H9 (cell line): ENCODE measurements around the gene TNFSF8. TPM values are rescaled to one million over a fixed set of nuclear protein-coding genes. Genes with fewer than 3 reads are reported as not detected.

ENCODE experiments used
- DNase-seq: peaks from one replicate; pipeline ENCODE4 v3.0.0-alpha.2; 2017
- H2AFZ ChIP-seq: one replicate; pipeline ENCODE4 v1.6.1; 2013; ENCODE audit warnings: mild to moderate bottlenecking, low read length, control low read depth, moderate library complexity
- H2AK5ac ChIP-seq: 2 replicates; pipeline ENCODE4 v1.6.1; 2013; ENCODE audit warnings: low read length, control low read depth, mixed read lengths; ENCODE audit not compliant: insufficient read length
- H2BK120ac ChIP-seq: one replicate; pipeline ENCODE4 v1.6.1; 2013; ENCODE audit warnings: low read depth, mild to moderate bottlenecking, low read length, control low read depth, inconsistent platforms; ENCODE audit not compliant: poor library complexity, severe bottlenecking
- H2BK12ac ChIP-seq: 2 replicates; pipeline ENCODE4 v1.6.1; 2013; ENCODE audit warnings: low read length, control low read depth, mixed read lengths, low read depth; ENCODE audit not compliant: insufficient read length
- H2BK15ac ChIP-seq: 2 replicates; pipeline ENCODE4 v1.6.1; 2013; ENCODE audit warnings: low read depth, low read length, control low read depth
- H2BK20ac ChIP-seq: one replicate; pipeline ENCODE4 v1.6.1; 2013; ENCODE audit warnings: low read depth, mild to moderate bottlenecking, low read length, control low read depth, inconsistent platforms; ENCODE audit not compliant: poor library complexity, severe bottlenecking
- H2BK5ac ChIP-seq: 2 replicates; pipeline ENCODE4 v1.6.1; 2013; ENCODE audit warnings: low read length, control low read depth, mixed read lengths; ENCODE audit not compliant: insufficient read length
- H3K14ac ChIP-seq: 2 replicates; pipeline ENCODE4 v1.6.1; 2013; ENCODE audit warnings: low read length, control low read depth; ENCODE audit not compliant: insufficient read depth
- H3K18ac ChIP-seq: 2 replicates; pipeline ENCODE4 v1.6.1; 2013; ENCODE audit warnings: low read depth, mild to moderate bottlenecking, mixed read lengths, low read length, control low read depth; ENCODE audit not compliant: insufficient read length
- H3K23ac ChIP-seq: 2 replicates; pipeline ENCODE4 v1.6.1; 2013; ENCODE audit warnings: low read length, control low read depth, mixed read lengths, low read depth; ENCODE audit not compliant: insufficient read length
- H3K23me2 ChIP-seq: 2 replicates; pipeline ENCODE4 v1.6.1; 2013; ENCODE audit warnings: low read depth, mild to moderate bottlenecking, mixed read lengths, low read length, control low read depth; ENCODE audit not compliant: insufficient read length, poor library complexity, severe bottlenecking
- H3K27ac ChIP-seq: 2 replicates; pipeline ENCODE4 v1.5.1; 2013; ENCODE audit warnings: low read length, control low read depth, mixed read lengths, low read depth; ENCODE audit not compliant: insufficient read length
- H3K27me3 ChIP-seq: 2 replicates; pipeline ENCODE4 v1.6.1; 2013; ENCODE audit warnings: low read length, control low read depth, inconsistent platforms; ENCODE audit not compliant: insufficient read depth
- H3K4ac ChIP-seq: 2 replicates; pipeline ENCODE4 v1.6.1; 2013; ENCODE audit warnings: low read depth, mild to moderate bottlenecking, control low read depth, inconsistent platforms, low read length, moderate library complexity
- H3K4me1 ChIP-seq: 2 replicates; pipeline ENCODE4 v1.6.1; 2013; ENCODE audit warnings: low read length, control low read depth, inconsistent platforms; ENCODE audit not compliant: insufficient read depth
- H3K4me2 ChIP-seq: 2 replicates; pipeline ENCODE4 v1.6.1; 2013; ENCODE audit warnings: low read length, control low read depth, mixed read lengths; ENCODE audit not compliant: insufficient read length, insufficient read depth
- H3K56ac ChIP-seq: 2 replicates; pipeline ENCODE4 v1.6.1; 2013; ENCODE audit warnings: low read depth, mild to moderate bottlenecking, mixed read lengths, low read length, control low read depth; ENCODE audit not compliant: insufficient read length
- H3K79me1 ChIP-seq: 2 replicates; pipeline ENCODE4 v1.6.1; 2013; ENCODE audit warnings: low read depth, mild to moderate bottlenecking, moderate library complexity, low read length, control low read depth, inconsistent platforms; ENCODE audit not compliant: insufficient read depth, poor library complexity, severe bottlenecking
- H3K79me2 ChIP-seq: 2 replicates; pipeline ENCODE4 v1.6.1; 2013; ENCODE audit warnings: low read length, control low read depth, inconsistent platforms; ENCODE audit not compliant: insufficient read depth
- H3K9ac ChIP-seq: 2 replicates; pipeline ENCODE4 v1.6.1; 2013; ENCODE audit warnings: low read length, control low read depth, mixed read lengths; ENCODE audit not compliant: insufficient read length; ENCODE audit errors: extremely low read depth
- H3K9me3 ChIP-seq: one replicate; pipeline ENCODE4 v1.6.1; 2013; ENCODE audit warnings: low read depth, low read length, inconsistent platforms; ENCODE audit not compliant: control insufficient read depth
- H3T11ph ChIP-seq: one replicate; pipeline ENCODE4 v1.6.1; 2013; ENCODE audit warnings: mild to moderate bottlenecking, low read length, control low read depth, inconsistent platforms
- H4K20me1 ChIP-seq: one replicate; pipeline ENCODE4 v1.6.1; 2013; ENCODE audit not compliant: control insufficient read depth, insufficient read length, insufficient read depth
- H4K5ac ChIP-seq: 2 replicates; pipeline ENCODE4 v1.6.1; 2013; ENCODE audit warnings: low read depth, mild to moderate bottlenecking, mixed read lengths, low read length, control low read depth; ENCODE audit not compliant: insufficient read length
- H4K8ac ChIP-seq: replicated peaks from 2 replicates; pipeline ENCODE4 v1.6.1; 2013; ENCODE audit warnings: low read length, control low read depth, mixed read lengths, low read depth; ENCODE audit not compliant: insufficient read length
- H4K91ac ChIP-seq: 2 replicates; pipeline ENCODE4 v1.6.1; 2013; ENCODE audit warnings: low read depth, mild to moderate bottlenecking, moderate library complexity, mixed read lengths, low read length, control low read depth; ENCODE audit not compliant: insufficient read length
- H3K27ac Mint-ChIP-seq, 3 experiments: 2 replicates in 2 of 3; 3 replicates in 1 of 3; pipeline ENCODE4 v1.8.0; 2020 to 2021; ENCODE audit warnings: mixed read lengths in 3 of 3, mild to moderate bottlenecking in 1 of 3, moderate library complexity in 1 of 3
- H3K27me3 Mint-ChIP-seq: 2 replicates; pipeline ENCODE4 v1.8.0; 2021; ENCODE audit warnings: low read depth, mild to moderate bottlenecking, moderate library complexity, mixed read lengths
- H3K36me3 Mint-ChIP-seq, 3 experiments: 2 replicates in 2 of 3; 3 replicates in 1 of 3; pipeline ENCODE4 v1.8.0; 2020 to 2021; ENCODE audit warnings: low read depth in 3 of 3, mixed read lengths in 3 of 3; ENCODE audit not compliant: insufficient read depth in 1 of 3
- H3K4me1 Mint-ChIP-seq, 2 experiments: 2 replicates each; pipeline ENCODE4 v1.8.0; 2020; ENCODE audit warnings: mixed read lengths in 2 of 2
- H3K4me3 Mint-ChIP-seq, 2 experiments: 2 replicates in 1 of 2; 3 replicates in 1 of 2; pipeline ENCODE4 v1.8.0; 2020 to 2021; ENCODE audit warnings: mild to moderate bottlenecking in 2 of 2, mixed read lengths in 2 of 2, moderate library complexity in 1 of 2
- H3K9me3 Mint-ChIP-seq, 2 experiments: 2 replicates in 1 of 2; 3 replicates in 1 of 2; pipeline ENCODE4 v1.8.0; 2020; ENCODE audit warnings: mild to moderate bottlenecking in 2 of 2, mixed read lengths in 2 of 2, moderate library complexity in 1 of 2
- WGBS: extraction: QIAGEN DNeasy Blood & Tissue Kit; methylation state at CpG from one replicate; pipeline ENCODE4 v1.1.7; 2013; ENCODE audit warnings: missing lambda C conversion rate, low lambda C conversion rate, mixed read lengths; ENCODE audit not compliant: insufficient read length; ENCODE audit errors: extremely low coverage; 5-methylcytosine and 5-hydroxymethylcytosine counted together
- total RNA-seq: library from RNA; stranded (reverse); gene quantifications from 2 replicates; pipeline ENCODE4 v1.2.1, GENCODE V29; 2021
- TF ChIP-seq, protein P1 (sequence below): fragments of 200-600 bp; sonication (generic); conservative IDR thresholded peaks from 3 replicates; pipeline ENCODE4 v1.8.0; 2021; ENCODE audit warnings: antibody characterized with exemption, mild to moderate bottlenecking

TNFSF8 gene
- total RNA-seq, 1 experiment from 2014 or later: not detected

DNA sequence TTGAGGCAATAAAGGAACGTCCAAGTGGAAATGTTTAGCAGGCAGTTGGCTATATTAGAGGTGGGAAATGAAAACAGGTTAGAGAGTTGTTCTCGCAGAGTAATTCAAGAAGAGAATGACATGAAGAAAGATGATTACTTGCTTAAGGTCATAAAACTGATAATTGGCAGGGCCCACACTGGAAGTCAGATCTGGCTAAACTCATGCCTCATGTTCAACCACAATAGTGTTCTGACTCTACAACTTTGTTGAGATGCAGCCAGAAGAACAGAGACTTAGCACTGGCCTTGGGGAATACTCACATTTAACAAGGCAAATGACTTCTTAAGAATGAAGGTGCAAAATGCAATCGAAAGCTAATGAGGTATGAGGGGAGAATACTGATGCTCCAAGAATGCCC is 27.2 kb upstream of the TNFSF8 start:
- Histone ChIP-seq H3K4me2 (no peak overlapping the region), H3T11ph (no peak overlapping the region), H3K18ac (no peak overlapping the region), H3K56ac (no peak overlapping the region), H2BK120ac (no peak overlapping the region), H3K9ac (no peak overlapping the region), H3K27ac (no peak overlapping the region), H3K27me3 (no peaks in the 10 kb centered on the region), H3K9me3 (peaks cover 6% of the 10 kb centered on the region), H4K8ac (no peak overlapping the region), H3K4ac (no peak overlapping the region), H2BK15ac (no peak overlapping the region), H2AK5ac (no peak overlapping the region), H3K23ac (no peak overlapping the region), H3K23me2 (no peaks in the 10 kb centered on the region), H3K79me2 (no peaks in the 10 kb centered on the region), H3K4me1 (no peaks in the 10 kb centered on the region; the same call in 1 of the 2 replicates), H4K5ac (no peak overlapping the region), H4K91ac (no peak overlapping the region), H3K14ac (no peak overlapping the region), H2BK20ac (no peak overlapping the region), H2BK12ac (no peak overlapping the region), H2BK5ac (no peak overlapping the region), H3K79me1 (no peaks in the 10 kb centered on the region), H4K20me1 (no peaks in the 10 kb centered on the region), H2AFZ (no peak overlapping the region)
- H3K4me3 Mint-ChIP-seq: no peak overlapping the region
- H3K27ac Mint-ChIP-seq: no peak overlapping the region
- no CpG with 5 or more reads among the region's 3 CpGs for WGBS
- H3K27me3 Mint-ChIP-seq: peaks cover 91% of the 10 kb centered on the region
- DNase-seq: no peak
- TF ChIP-seq, protein P1, sequence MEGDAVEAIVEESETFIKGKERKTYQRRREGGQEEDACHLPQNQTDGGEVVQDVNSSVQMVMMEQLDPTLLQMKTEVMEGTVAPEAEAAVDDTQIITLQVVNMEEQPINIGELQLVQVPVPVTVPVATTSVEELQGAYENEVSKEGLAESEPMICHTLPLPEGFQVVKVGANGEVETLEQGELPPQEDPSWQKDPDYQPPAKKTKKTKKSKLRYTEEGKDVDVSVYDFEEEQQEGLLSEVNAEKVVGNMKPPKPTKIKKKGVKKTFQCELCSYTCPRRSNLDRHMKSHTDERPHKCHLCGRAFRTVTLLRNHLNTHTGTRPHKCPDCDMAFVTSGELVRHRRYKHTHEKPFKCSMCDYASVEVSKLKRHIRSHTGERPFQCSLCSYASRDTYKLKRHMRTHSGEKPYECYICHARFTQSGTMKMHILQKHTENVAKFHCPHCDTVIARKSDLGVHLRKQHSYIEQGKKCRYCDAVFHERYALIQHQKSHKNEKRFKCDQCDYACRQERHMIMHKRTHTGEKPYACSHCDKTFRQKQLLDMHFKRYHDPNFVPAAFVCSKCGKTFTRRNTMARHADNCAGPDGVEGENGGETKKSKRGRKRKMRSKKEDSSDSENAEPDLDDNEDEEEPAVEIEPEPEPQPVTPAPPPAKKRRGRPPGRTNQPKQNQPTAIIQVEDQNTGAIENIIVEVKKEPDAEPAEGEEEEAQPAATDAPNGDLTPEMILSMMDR: no peak
- peaks cover 18 to 29% of the 10 kb centered on the region in 2 experiments for H3K9me3 Mint-ChIP-seq
- H3K36me3 Mint-ChIP-seq: peaks cover 1 to 12% (median 2%) of the 10 kb centered on the region in 3 experiments; a peak in 3 of 7 replicates
- H3K4me1 Mint-ChIP-seq: peaks cover 0 to 9% of the 10 kb centered on the region in 2 experiments; a peak in 2 of 4 replicates
